ENCODE measurements around the gene FASN. TPM values are rescaled to one million over a fixed set of nuclear protein-coding genes. Genes with fewer than 3 reads are reported as not detected.

The FASN gene
- total and polyA plus RNA-seq, 2 donors (not counting 3 experiments of a cell fraction or from before 2014, with no cell fraction given): 101 to 360 TPM

DNA sequence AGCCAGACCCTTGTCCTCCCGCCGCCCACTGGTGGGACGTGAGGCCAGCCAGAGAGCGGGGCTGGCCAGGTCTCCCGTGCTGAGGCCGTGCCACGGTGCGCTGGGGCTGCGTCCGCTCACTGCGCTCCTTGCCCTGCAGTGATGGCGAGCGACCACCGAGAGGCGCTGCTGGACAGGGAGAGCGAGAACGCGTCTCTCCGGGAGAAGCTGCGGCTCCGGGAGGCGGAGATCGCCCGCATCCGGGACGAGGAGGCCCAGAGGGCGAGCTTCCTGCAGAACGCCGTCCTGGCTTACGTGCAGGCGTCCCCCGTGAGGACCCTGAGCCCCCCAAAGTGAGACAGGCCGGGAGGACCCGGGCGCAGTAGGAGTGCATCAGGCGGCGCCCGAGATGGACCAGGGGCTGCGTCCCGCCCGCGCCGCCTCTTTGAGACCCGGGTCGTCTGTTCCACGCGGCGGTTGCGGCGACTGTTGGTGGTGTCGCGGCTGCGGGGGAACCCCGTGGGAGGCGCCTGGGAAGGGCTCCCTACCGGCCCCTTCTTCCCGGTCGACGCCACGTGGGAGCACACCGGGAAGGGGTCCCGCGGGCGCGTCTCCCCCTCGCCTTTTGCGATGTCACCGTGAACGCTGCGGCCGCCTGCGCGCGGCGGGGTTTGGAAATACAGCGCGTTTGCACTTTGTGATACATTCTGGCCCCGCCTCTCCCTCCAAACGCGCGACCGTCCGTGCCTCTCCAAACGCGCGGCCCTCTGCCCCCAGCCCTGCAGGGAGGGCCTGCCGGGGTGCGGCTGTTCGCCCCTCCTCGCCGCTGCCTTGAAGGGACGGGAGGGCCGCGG is 67.3 kb downstream of the FASN start:
- Histone ChIP-seq H3K36me3 (ENCODE audit: control insufficient read depth in 2 of 2, extremely low read depth in 1 of 2, insufficient read depth in 2 of 2, low read length in 2 of 2) (no peaks in the 10 kb centered on the region), H3K4me3 (replicated peaks in 1 of 3; ENCODE audit: insufficient read depth in 1 of 3, low read depth in 1 of 3, low read length in 3 of 3) (peak overlapping the region; percentile 51 to 78 (median 53)), H3K79me2 (ENCODE audit: control insufficient read depth, insufficient read depth, low read length) (peaks cover 4% of the 10 kb centered on the region), H4K20me1 (replicated peaks; ENCODE audit: control insufficient read depth, extremely low read depth, insufficient read depth, low read length) (no peaks in the 10 kb centered on the region), H3K9ac (replicated peaks; ENCODE audit: extremely low read depth, insufficient read depth, low read length) (peak overlapping the region; percentile 41), H3K9me1 (replicated peaks; ENCODE audit: control insufficient read depth, extremely low read depth, insufficient read depth, low read length) (no peaks in the 10 kb centered on the region), H3K4me2 (ENCODE audit: insufficient read depth, low read length) (peak overlapping the region; percentile 79), H3K27me3 (ENCODE audit: control insufficient read depth in 2 of 2, insufficient read depth in 2 of 2, low read length in 2 of 2) (no peaks in the 10 kb centered on the region), H3K27ac (ENCODE audit: insufficient read depth, low read depth, low read length) (no peak overlapping the region), H3K9me3 (replicated peaks; ENCODE audit: control insufficient read depth, insufficient read depth, low read length) (no peaks in the 10 kb centered on the region), H2AFZ (ENCODE audit: low read depth, low read length) (peak overlapping the region; percentile 92), H3K4me1 (ENCODE audit: control insufficient read depth, extremely low read depth, insufficient read depth, low read length) (peaks cover 10% of the 10 kb centered on the region)
- POLR2A ChIA-PET: no interaction called here
- FAIRE-seq (peak; percentile 97), DNase-seq (ENCODE audit: low read depth, low spot score) (peak; percentile 81)
- TF ChIP-seq GATA2 (IDR thresholded peaks at IDR 0.05; ENCODE audit: insufficient read depth, insufficient read length, low read depth, low read length) (no peak), MYC (IDR thresholded peaks at IDR 0.05; ENCODE audit: low read depth, low read length) (no peak), POLR2A (IDR thresholded peaks at IDR 0.05; ENCODE audit: low read depth, low read length) (no peak), FOS (IDR thresholded peaks at IDR 0.05; ENCODE audit: borderline replicate concordance, insufficient read depth, low read length) (no peak), POLR2AphosphoS5 (IDR thresholded peaks at IDR 0.05; ENCODE audit: insufficient read depth, low read depth, low read length) (peak; percentile 41), EZH2 (IDR thresholded peaks at IDR 0.05; ENCODE audit: borderline replicate concordance, low read depth, low read length, severe bottlenecking) (no peak)
- TF ChIP-seq, protein P1, sequence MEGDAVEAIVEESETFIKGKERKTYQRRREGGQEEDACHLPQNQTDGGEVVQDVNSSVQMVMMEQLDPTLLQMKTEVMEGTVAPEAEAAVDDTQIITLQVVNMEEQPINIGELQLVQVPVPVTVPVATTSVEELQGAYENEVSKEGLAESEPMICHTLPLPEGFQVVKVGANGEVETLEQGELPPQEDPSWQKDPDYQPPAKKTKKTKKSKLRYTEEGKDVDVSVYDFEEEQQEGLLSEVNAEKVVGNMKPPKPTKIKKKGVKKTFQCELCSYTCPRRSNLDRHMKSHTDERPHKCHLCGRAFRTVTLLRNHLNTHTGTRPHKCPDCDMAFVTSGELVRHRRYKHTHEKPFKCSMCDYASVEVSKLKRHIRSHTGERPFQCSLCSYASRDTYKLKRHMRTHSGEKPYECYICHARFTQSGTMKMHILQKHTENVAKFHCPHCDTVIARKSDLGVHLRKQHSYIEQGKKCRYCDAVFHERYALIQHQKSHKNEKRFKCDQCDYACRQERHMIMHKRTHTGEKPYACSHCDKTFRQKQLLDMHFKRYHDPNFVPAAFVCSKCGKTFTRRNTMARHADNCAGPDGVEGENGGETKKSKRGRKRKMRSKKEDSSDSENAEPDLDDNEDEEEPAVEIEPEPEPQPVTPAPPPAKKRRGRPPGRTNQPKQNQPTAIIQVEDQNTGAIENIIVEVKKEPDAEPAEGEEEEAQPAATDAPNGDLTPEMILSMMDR (IDR thresholded peaks at IDR 0.05; ENCODE audit: extremely low read depth in 1 of 2, insufficient read depth in 1 of 2, low read depth in 1 of 2, low read length in 2 of 2): peak; percentile 82 to 98
- CTCF ChIA-PET: interaction anchor here (0.5 to 4.2 kb wide), 62 partner anchors 10 to 308 kb away, joined by 3 to 127 read pairs (median 4); partner anchors contain the start of genes CCDC57, CENPX, CSNK1D and FASN
- dilution Hi-C loops (cut with MboI; ENCODE audit: extremely low pct_ligation_motif_present, low sequenced_read_pairs): no loop called here
- TSS peak; percentile 36 for BruUV-seq (replicated peaks)
- intact Hi-C loops (cut with micrococcal nuclease): loop anchor here (1.0 to 10.0 kb wide), 4 partner anchors 68 to 384 kb away; partner anchors contain the start of genes FASN, HEXD and OGFOD3
